Loucy (cell line): Measurements from ENCODE around the gene NES.

Experiments
- EZH2phosphoT487 ChIP-seq: fragments of 200-600 bp; IDR thresholded peaks from 2 replicates; pipeline ENCODE4 v1.6.1; 2018; ENCODE audit warnings: antibody characterized with exemption, mild to moderate bottlenecking, moderate library complexity, borderline replicate concordance
- TF ChIP-seq, protein P1 (sequence below): fragments of 200-600 bp; sonication (generic); conservative IDR thresholded peaks from 2 replicates; pipeline ENCODE4 v1.5.1; 2014; ENCODE audit warnings: mild to moderate bottlenecking, antibody characterized with exemption, low read length

DNA sequence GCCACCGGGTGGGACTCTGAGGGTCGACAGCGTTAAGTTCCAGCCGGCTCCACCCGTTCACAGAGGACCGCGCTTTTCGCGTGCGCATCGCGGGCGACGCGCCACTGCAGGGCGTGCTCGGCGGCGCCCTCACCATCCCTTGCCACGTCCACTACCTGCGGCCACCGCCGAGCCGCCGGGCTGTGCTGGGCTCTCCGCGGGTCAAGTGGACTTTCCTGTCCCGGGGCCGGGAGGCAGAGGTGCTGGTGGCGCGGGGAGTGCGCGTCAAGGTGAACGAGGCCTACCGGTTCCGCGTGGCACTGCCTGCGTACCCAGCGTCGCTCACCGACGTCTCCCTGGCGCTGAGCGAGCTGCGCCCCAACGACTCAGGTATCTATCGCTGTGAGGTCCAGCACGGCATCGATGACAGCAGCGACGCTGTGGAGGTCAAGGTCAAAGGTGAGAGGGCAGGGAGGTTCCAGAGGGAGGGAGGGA is 30.4 kb downstream of the NES start:
- TF ChIP-seq, protein P1, sequence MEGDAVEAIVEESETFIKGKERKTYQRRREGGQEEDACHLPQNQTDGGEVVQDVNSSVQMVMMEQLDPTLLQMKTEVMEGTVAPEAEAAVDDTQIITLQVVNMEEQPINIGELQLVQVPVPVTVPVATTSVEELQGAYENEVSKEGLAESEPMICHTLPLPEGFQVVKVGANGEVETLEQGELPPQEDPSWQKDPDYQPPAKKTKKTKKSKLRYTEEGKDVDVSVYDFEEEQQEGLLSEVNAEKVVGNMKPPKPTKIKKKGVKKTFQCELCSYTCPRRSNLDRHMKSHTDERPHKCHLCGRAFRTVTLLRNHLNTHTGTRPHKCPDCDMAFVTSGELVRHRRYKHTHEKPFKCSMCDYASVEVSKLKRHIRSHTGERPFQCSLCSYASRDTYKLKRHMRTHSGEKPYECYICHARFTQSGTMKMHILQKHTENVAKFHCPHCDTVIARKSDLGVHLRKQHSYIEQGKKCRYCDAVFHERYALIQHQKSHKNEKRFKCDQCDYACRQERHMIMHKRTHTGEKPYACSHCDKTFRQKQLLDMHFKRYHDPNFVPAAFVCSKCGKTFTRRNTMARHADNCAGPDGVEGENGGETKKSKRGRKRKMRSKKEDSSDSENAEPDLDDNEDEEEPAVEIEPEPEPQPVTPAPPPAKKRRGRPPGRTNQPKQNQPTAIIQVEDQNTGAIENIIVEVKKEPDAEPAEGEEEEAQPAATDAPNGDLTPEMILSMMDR = no peak
- TF ChIP-seq EZH2phosphoT487 = no peak
